GM21717 (cell line): ENCODE results near the gene ASPSCR1.
"Not testable (repeated sequence)": the region's sequence is repeated elsewhere in the genome, so short reads cannot be mapped to it uniquely, and the experiment has no call there.

ENCODE experiments used
- ATAC-seq: cut with Tn5 transposase; IDR thresholded peaks from one replicate; pipeline ENCODE4 v1.9.1; 2021; ENCODE audit warnings: mild to moderate bottlenecking, moderate library complexity; ENCODE audit not compliant: unreplicated experiment

ASPSCR1 gene

DNA sequence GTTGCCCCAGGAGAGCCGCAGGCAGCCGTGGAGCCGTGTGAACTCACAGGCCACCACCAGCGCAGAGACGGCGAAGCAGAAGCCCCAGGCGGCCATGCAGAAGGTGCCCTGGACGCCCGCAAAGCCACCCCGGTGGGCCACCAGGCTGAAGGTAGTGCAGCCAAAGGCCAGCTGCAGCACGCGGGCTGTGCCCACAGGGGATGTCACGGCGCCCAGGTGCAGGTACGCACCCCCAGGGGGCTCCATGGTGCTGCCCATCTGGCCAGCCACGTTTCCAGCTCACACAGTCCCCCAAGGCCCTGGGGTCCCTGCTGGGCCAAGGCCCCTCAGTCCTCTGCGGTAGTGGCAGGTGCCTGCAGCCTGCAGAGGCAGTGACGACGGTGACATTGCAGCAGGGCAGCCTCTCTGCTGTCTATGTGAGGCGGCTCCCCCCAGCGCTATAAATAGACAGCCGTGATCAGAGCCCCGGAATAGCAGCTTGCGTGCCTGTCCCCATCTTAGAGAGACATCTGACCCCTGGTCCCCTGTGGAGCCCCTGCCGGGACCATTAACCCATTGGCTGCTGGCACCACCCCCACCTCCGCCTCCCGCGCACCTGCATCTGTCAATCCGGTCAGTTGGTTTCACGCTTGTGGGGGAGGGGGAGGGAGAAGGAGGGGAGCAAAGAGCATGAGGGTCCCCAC lies 35.8 kb upstream of the ASPSCR1 start:
- ATAC-seq: no peak

DNA sequence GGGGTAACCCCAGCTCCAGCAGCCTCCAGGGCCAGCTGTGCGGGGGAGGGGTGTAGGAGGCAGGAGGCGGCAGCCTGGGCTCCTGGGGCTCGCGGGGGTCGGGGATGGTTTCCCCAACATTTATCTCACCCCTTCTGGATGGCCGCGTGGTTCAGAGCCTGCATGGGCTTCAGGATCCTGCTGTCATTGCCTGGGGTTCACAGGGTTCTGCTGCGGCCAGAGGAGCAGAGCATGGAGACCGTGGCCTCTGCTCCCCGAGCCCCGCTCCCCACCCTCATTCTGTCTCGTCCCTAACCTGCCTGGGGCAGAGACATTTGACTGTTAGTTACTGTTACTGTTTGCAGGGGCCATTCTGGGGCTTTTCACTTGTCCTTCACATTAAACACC lies 35.3 kb upstream of the ASPSCR1 start:
- ATAC-seq: no peak

DNA sequence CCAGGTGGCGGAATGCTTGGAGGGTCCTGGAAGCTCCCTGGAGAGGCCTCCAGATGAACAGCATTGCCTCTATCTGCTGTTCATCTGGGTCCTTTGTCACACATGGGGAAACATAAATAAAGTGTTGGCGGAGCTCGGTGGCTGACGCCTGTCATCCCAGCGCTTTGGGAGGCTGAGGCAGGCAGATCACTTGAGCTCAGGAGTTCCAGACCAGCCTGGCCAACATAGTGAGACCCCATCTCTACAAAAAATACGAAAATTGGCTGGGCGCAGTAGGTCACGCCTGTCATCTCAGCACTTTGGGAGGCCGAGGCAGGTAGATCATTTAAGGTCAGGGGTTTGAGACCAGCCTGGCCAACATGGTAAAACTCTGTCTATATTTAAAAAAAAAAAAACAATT lies 32.6 kb upstream of the ASPSCR1 start:
- ATAC-seq: no peak

GRCh38 chr17:81947189-81947588 lies 30.2 kb upstream of the ASPSCR1 start, which contains the start of gene MYADML2:
MYADML2 (minus strand) TSS chr17:81947233; CDS start chr17:81941741, 5,492 bp downstream.
- no peak for ATAC-seq

GRCh38 chr17:81948635-81949378 lies 28.6 kb upstream of the ASPSCR1 start:
- no peak for ATAC-seq

- ATAC-seq: no peak
Measured at GRCh38 chr17:81950501-81950900, 26.9 kb upstream of the ASPSCR1 start.

DNA sequence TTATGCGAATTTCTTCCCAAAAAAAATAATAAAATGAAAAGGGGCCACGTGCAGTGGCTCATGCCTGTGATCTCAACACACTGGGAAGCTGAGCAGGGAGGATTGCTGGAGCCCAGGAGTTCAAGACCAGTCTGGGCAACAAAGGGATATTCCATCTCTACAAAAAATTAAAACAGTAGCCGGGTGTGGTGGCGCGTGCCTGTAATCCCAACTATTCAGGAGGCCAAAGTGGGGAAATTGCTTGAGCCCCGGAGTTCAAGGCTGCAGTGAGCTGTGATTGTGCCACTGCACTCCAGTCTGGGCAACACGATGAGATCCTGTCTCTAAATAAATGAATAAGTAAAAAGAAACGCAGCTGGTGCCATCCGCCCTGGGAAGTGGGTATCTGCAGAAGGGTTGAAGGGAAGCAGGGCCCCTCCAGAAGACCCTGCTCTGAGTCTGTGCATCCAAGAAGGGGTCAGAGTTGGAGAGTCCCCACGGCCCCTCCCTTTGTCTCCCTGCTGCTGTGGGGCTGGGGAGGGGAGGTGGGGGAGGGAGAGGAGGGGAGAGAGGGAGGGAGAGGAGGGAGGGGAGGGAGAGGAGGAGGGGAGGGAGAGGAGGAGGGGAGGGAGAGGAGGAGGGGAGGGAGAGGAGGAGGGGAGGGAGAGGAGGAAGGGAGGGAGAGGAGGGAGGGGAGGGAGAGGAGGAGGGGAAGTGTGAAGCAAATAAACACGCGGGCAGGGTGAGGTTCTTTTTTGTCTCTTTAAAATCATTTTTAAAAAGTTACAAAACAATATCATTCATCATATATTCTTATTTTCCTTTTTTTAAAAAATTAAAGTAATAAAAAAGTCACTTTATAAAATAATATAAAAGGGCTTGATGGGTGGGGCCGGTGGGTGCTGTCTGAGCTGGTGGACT lies 25.4 kb upstream of the ASPSCR1 start:
- no peak for ATAC-seq

DNA sequence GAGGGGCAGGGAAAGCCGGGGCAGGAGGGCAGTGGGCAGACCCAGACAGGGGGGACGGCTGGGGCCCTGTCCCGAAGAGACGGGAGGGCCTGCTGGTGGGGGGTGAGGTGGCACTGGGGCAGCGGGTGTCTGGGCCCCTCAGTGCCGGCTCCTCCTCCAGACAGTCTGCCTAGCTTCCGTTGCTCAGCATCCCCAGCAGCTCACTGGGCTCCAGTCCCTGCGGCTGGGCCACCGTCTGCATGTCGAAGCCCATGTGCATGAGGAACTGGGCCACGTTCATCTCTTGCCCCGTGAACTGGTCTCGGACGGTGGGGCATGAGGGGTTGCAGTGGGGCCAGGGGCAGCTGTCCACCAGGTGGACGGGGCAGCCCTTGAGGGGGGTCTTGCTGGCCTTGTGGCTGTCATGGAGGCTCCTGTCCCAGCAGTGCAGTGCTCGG lies 24.6 kb upstream of the ASPSCR1 start:
- no peak for ATAC-seq

DNA sequence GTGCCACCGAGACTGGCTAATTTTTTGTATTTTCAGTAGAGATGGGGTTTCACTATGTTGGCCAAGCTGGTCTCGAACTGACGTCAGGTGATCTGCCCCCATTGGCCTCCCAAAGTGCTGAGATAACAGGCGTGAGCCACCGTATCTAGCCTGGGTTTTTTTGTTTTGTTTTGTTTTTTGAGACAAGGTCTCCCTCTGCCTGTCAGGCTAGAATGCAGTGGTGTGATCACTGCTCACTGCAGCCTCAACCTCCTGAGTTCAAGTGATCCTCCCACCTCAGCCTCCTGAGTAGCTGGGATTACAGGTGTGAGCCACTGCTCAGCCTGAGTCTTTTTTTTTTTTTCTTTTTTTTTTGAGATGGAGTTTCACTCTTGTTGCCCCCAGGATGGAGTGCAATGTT lies 24.0 kb upstream of the ASPSCR1 start:
- not testable (repeated sequence) for ATAC-seq

DNA sequence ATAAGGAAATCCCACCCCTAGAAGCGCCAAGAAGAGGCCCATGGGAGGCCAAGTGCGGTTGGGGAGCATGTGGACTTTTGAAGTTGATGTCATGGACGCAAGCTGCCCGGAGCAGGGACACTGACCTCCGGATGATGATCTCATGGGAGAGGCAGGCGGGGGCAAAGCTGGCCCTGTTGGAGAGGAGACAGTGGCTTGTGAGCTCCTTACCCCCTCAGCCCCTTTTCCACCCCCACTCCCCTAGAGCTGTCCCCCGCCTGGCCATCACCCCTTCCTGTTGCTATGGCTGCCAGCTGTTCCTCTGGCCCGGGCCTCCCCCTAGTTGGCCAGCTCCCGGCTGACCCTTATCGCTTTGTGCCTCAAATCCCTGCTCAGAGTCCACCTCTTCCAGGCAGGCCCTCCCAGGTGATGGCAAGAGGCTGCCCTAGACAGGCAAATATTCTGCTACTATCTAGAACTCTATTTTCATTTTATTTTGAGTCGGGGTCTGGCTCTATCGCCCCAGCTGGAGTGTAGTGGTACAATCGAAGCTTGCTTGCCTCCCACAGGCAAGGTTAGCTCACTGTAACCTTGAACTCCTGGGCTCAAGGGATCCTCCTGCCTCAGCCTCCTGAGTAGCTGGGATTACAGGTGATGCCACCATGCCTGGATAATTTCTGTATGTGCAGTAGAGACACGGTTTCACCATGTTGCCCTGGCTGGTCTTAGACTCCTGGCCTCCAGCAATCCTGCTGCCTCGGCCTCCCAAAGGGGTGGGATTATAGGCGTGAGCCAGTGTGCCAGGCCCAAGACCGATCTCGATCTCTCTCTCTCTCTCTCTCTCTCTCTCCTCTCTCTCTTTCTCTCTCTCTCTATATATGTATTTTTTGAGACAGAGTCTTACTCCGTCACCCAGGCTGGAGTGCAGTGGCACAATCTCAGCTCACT lies 23.0 kb upstream of the ASPSCR1 start:
- ATAC-seq: no peak

- ATAC-seq: no peak
Measured at GRCh38 chr17:81955058-81955681, 22.3 kb upstream of the ASPSCR1 start.

GRCh38 chr17:81955756-81956544 lies 21.5 kb upstream of the ASPSCR1 start:
- no peak for ATAC-seq

DNA sequence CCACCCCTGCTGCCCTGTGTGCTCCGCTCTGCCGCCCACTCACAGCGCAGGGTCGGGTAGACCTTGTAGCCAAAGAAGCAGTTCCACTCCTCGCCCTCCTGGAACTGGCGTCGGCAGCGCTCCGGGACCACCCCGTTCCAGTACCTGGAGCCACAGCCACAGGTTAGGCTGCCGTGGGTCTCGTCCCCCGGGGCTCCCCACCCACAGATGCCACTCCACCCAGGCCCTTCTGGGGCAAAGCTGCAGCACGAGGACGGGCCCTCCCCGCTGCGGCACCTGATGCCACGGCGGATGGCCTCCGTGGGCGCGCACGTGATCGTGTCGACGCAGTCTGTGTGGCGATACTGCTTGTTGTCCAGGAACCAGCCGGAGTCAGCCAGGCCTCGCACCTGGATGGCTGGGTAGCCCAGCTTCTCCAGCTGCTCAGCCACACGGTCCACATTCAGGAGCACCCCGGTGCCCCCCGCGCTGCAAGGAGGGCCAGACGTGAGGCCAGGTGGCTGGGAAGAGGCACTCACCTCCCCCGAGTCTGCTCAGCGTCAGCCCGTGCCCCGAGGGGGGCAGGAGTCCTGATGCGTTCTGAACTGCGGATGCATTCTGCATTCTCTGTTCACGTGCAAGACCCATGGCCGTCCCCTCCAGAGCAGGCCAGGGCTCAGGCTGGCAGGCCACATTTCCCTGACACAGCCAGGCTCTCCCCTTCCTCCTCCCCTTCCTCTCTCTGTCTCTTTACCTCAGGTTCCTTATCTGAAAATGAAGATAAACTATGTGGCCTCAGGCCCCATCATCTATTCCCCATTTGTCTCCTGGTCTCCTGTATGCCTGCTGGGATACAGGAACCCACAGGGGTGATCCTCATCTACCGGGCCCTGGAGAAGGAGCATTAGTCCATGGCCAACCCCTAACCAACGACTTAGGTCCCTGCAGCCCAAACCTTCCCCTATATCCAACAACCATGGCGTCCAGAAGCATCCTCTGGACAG lies 20.5 kb upstream of the ASPSCR1 start:
- ATAC-seq: no peak

- ATAC-seq: no peak
Measured at GRCh38 chr17:81957691-81958432, 19.6 kb upstream of the ASPSCR1 start.

DNA sequence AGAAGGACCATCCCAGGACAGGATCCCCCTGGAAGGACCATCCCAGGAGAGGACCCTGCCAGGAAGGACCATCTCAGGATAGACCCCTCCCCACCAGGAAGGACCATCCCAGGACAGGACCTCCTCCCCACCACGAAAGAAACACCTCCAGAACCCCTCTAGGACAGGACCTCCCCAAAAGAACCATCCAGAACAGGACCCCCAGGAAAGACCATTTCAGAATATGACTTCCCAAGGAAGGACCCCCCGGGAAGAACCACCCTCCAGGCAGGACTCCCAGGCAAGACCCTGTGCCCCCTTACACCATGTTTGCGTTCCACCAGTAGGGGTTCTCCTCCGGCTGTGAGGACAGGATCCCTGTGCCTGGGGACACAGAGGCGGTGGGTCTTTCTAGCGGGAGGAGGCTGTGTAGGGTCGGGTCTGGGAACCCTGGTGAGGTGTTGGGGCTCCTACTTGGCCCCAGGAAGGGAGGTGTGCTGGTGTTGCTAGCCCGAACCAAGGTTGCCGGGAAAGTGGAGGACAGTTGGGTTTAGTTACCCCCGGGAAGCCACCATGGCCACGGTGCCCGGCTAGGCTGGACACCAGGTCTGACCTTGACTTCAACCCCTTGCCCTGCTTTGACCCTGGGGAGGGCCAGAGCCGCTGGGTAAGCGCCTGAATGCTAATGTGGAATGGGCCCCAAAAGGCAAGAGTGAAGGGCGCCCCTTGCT lies 18.6 kb upstream of the ASPSCR1 start:
- no peak for ATAC-seq

DNA sequence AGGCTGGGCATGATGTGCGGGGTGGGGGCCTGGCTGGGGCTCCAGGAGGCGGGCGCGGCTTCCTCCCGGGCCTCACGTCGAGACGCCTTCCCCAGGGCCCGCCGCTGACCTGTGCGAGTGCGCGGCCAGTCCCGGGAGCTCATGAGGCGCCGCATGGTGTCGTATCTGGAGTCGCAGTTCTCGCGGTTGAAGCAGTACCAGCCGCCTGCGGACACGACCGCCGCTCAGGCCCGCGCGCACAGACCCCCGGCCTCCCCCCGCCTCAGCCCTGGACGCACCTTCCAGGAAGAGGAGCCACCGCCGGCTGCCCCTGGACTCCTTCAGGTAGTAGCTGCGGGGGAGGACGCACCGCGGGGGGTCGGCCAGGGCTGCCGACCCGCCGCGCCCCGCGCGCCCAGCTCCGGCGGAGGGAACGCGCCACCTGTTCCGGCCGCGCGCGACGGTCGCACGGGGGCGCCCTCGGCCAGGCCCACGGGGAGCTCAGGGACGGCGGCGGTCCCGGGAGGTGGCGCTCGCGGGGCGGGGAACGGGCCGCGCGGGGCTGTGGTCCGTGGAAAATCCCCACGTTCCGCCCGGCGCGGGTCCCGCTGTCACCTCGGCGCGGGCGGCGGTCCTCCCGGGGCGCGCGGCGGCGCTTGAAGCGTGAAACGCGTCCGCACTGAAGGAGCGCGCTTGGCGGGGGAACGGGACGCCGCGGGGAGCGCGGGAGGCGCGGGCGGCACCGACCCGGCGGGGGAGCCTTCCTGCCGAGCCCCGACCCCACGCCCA lies 17.9 kb upstream of the ASPSCR1 start:
- ATAC-seq: no peak
